Activated T-cell treated with anti-CD3 and anti-CD28 coated beads, Interleukin-2, amount 50 U/mL, for 24 hours (primary cell): ENCODE measurements around the gene RPF1.
"Not testable (repeated sequence)": the region's sequence is repeated elsewhere in the genome, so short reads cannot be mapped to it uniquely, and the experiment has no call there.

ENCODE experiments used
- DNase-seq: peaks from one replicate; pipeline ENCODE4 v3.0.0-alpha.2; 2020
- H3K27ac Mint-ChIP-seq: 2 replicates; pipeline ENCODE4 v1.8.0; 2020; ENCODE audit warnings: mild to moderate bottlenecking, mixed read lengths
- H3K27me3 Mint-ChIP-seq: 2 replicates; pipeline ENCODE4 v1.8.0; 2020; ENCODE audit warnings: mixed read lengths
- H3K36me3 Mint-ChIP-seq: 2 replicates; pipeline ENCODE4 v1.8.0; 2020; ENCODE audit warnings: low read depth, mixed read lengths
- H3K4me1 Mint-ChIP-seq: 2 replicates; pipeline ENCODE4 v1.8.0; 2020; ENCODE audit warnings: low read depth, mixed read lengths
- H3K4me3 Mint-ChIP-seq: 2 replicates; pipeline ENCODE4 v1.8.0; 2020; ENCODE audit warnings: mild to moderate bottlenecking, moderate library complexity, mixed read lengths
- H3K9me3 Mint-ChIP-seq: 2 replicates; pipeline ENCODE4 v1.8.0; 2020; ENCODE audit warnings: mixed read lengths

The RPF1 gene

GRCh38 chr1:84478876-84479868 lies at the start of gene RPF1:
TSS of gene RPF1 (plus strand) at chr1:84479266. CDS start at chr1:84479282, 16 bp downstream.
- Mint-ChIP-seq H3K4me3 (peak within 1 kb of the TSS; percentile 98), H3K27me3 (peaks cover 24% of the 10 kb centered on the region), H3K4me1 (peaks cover 42% of the 10 kb centered on the region), H3K36me3 (peaks cover 58% of the 10 kb centered on the region), H3K9me3 (peaks cover 13% of the 10 kb centered on the region), H3K27ac (peak within 1 kb of the TSS; percentile 99)
- peak; percentile 86 for DNase-seq

GRCh38 chr1:84430546-84430945 lies 48.5 kb upstream of the RPF1 start:
- H3K36me3 Mint-ChIP-seq = no peaks in the 10 kb centered on the region
- no peaks in the 10 kb centered on the region for H3K4me1 Mint-ChIP-seq
- no peaks in the 10 kb centered on the region for H3K27me3 Mint-ChIP-seq
- DNase-seq = no peak
- no peak overlapping the region for H3K4me3 Mint-ChIP-seq
- peaks cover 8% of the 10 kb centered on the region for H3K9me3 Mint-ChIP-seq
- no peak overlapping the region for H3K27ac Mint-ChIP-seq

GRCh38 chr1:84433258-84434080 lies 45.6 kb upstream of the RPF1 start:
- H3K27ac Mint-ChIP-seq = peak overlapping the region; percentile 23
- peaks cover 8% of the 10 kb centered on the region for H3K9me3 Mint-ChIP-seq
- H3K36me3 Mint-ChIP-seq = no peaks in the 10 kb centered on the region
- H3K4me3 Mint-ChIP-seq = peak overlapping the region; percentile 64
- no peak for DNase-seq
- no peaks in the 10 kb centered on the region for H3K4me1 Mint-ChIP-seq
- H3K27me3 Mint-ChIP-seq = no peaks in the 10 kb centered on the region

- Mint-ChIP-seq H3K9me3 (peaks cover 8% of the 10 kb centered on the region), H3K36me3 (no peaks in the 10 kb centered on the region), H3K27me3 (no peaks in the 10 kb centered on the region), H3K4me1 (no peaks in the 10 kb centered on the region), H3K4me3 (peak overlapping the region; percentile 64), H3K27ac (no peak overlapping the region)
- DNase-seq = no peak
These were observed 44.8 kb upstream of the RPF1 start for GRCh38 chr1:84434081-84434769.

- Mint-ChIP-seq H3K4me3 (no peak overlapping the region), H3K9me3 (peaks cover 4% of the 10 kb centered on the region), H3K36me3 (no peaks in the 10 kb centered on the region), H3K27me3 (no peaks in the 10 kb centered on the region), H3K4me1 (no peaks in the 10 kb centered on the region), H3K27ac (no peak overlapping the region)
- no peak for DNase-seq
These were observed 44.1 kb upstream of the RPF1 start for GRCh38 chr1:84434801-84435549.

GRCh38 chr1:84436876-84437655 lies 42.0 kb upstream of the RPF1 start:
- H3K27me3 Mint-ChIP-seq = no peaks in the 10 kb centered on the region
- H3K27ac Mint-ChIP-seq = no peak overlapping the region
- no peaks in the 10 kb centered on the region for H3K9me3 Mint-ChIP-seq
- H3K4me3 Mint-ChIP-seq = no peak overlapping the region
- H3K4me1 Mint-ChIP-seq = peaks cover 3% of the 10 kb centered on the region
- no peaks in the 10 kb centered on the region for H3K36me3 Mint-ChIP-seq
- DNase-seq = no peak

- Mint-ChIP-seq H3K27me3 (peaks cover 4% of the 10 kb centered on the region), H3K9me3 (no peaks in the 10 kb centered on the region), H3K27ac (peak overlapping the region; percentile 66), H3K4me1 (peaks cover 19% of the 10 kb centered on the region), H3K4me3 (no peak overlapping the region), H3K36me3 (no peaks in the 10 kb centered on the region)
- no peak for DNase-seq
These were observed 36.8 kb upstream of the RPF1 start for GRCh38 chr1:84442256-84442655.

GRCh38 chr1:84442747-84443646 lies 36.1 kb upstream of the RPF1 start:
- not testable (repeated sequence) for H3K4me3 Mint-ChIP-seq, H3K9me3 Mint-ChIP-seq, H3K36me3 Mint-ChIP-seq, H3K27me3 Mint-ChIP-seq
- Mint-ChIP-seq H3K27ac (peak overlapping the region; percentile 66), H3K4me1 (peaks cover 19% of the 10 kb centered on the region)
- DNase-seq = peak; percentile 38

GRCh38 chr1:84448704-84449103 lies 30.4 kb upstream of the RPF1 start:
- H3K27me3 Mint-ChIP-seq, H3K27ac Mint-ChIP-seq, H3K36me3 Mint-ChIP-seq, H3K9me3 Mint-ChIP-seq, H3K4me1 Mint-ChIP-seq, H3K4me3 Mint-ChIP-seq, DNase-seq: not testable (repeated sequence)

GRCh38 chr1:84450910-84451309 lies 28.2 kb upstream of the RPF1 start:
- no peaks in the 10 kb centered on the region for H3K4me1 Mint-ChIP-seq
- no peak overlapping the region for H3K4me3 Mint-ChIP-seq
- no peak for DNase-seq
- H3K27ac Mint-ChIP-seq = no peak overlapping the region
- H3K36me3 Mint-ChIP-seq = no peaks in the 10 kb centered on the region
- H3K27me3 Mint-ChIP-seq = peaks cover 19% of the 10 kb centered on the region
- no peaks in the 10 kb centered on the region for H3K9me3 Mint-ChIP-seq

- Mint-ChIP-seq H3K9me3 (no peaks in the 10 kb centered on the region), H3K27me3 (peaks cover 19% of the 10 kb centered on the region), H3K36me3 (no peaks in the 10 kb centered on the region), H3K4me3 (no peak overlapping the region), H3K27ac (no peak overlapping the region), H3K4me1 (no peaks in the 10 kb centered on the region)
- DNase-seq = no peak
These were observed 26.6 kb upstream of the RPF1 start for GRCh38 chr1:84452436-84452835.

- no peak overlapping the region for H3K4me3 Mint-ChIP-seq
- no peaks in the 10 kb centered on the region for H3K9me3 Mint-ChIP-seq
- H3K27me3 Mint-ChIP-seq = peaks cover 27% of the 10 kb centered on the region
- H3K27ac Mint-ChIP-seq = no peak overlapping the region
- no peaks in the 10 kb centered on the region for H3K36me3 Mint-ChIP-seq
- no peak for DNase-seq
- no peaks in the 10 kb centered on the region for H3K4me1 Mint-ChIP-seq
These were observed 16.9 kb upstream of the RPF1 start for GRCh38 chr1:84462118-84462517.
